22Rv1 (cell line): ENCODE results near the gene SNAP25.

Experiments
- H3K27ac ChIP-seq: fragments of 450-650 bp; 2 replicates; pipeline ENCODE4 v1.5.1; 2017
- ZFX ChIP-seq: fragments of 450-650 bp; IDR thresholded peaks from 2 replicates; pipeline ENCODE4 v1.6.1; 2017; ENCODE audit warnings: antibody characterized with exemption, borderline replicate concordance
- TF ChIP-seq, protein P1 (sequence below): fragments of 450-650 bp; IDR thresholded peaks from 2 replicates; pipeline ENCODE4 v1.5.1; 2017; ENCODE audit warnings: mild to moderate bottlenecking

The SNAP25 gene

DNA sequence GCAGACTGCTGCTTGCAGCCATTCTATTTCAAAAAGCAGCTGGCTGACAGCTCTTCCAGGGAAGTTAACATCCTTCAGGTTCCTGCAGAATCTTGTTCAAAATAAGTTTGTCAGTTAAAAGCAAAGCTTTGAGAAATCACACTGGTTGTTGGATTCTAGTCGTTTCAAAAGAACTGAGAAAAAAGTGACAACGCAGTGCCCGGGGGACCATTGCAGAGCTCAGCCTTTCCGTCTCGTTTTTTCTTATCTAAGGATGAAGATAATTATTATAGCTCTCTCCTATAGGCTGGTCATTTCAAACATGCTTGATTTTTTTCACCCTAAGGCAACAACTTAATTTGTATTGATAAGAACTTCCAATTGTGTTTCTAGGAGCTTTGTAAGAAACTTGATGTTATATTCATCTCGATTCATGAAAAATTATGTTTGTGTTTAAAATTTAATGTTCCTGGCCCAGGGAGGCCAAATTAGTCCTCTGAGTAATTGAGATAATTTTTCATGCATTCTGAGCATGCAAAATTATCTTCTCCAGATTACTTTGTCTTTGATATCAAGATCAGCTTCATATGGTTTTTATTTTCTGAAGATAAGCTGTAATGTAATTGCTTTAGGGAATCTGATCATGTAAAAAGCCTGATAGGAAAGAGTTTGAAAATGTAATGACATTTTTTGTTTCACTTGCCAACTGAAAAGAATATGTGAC, 58.4 kb downstream of the SNAP25 start:
- no peak overlapping the region for H3K27ac ChIP-seq
- no peak for TF ChIP-seq ZFX
- TF ChIP-seq, protein P1, sequence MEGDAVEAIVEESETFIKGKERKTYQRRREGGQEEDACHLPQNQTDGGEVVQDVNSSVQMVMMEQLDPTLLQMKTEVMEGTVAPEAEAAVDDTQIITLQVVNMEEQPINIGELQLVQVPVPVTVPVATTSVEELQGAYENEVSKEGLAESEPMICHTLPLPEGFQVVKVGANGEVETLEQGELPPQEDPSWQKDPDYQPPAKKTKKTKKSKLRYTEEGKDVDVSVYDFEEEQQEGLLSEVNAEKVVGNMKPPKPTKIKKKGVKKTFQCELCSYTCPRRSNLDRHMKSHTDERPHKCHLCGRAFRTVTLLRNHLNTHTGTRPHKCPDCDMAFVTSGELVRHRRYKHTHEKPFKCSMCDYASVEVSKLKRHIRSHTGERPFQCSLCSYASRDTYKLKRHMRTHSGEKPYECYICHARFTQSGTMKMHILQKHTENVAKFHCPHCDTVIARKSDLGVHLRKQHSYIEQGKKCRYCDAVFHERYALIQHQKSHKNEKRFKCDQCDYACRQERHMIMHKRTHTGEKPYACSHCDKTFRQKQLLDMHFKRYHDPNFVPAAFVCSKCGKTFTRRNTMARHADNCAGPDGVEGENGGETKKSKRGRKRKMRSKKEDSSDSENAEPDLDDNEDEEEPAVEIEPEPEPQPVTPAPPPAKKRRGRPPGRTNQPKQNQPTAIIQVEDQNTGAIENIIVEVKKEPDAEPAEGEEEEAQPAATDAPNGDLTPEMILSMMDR: no peak

DNA sequence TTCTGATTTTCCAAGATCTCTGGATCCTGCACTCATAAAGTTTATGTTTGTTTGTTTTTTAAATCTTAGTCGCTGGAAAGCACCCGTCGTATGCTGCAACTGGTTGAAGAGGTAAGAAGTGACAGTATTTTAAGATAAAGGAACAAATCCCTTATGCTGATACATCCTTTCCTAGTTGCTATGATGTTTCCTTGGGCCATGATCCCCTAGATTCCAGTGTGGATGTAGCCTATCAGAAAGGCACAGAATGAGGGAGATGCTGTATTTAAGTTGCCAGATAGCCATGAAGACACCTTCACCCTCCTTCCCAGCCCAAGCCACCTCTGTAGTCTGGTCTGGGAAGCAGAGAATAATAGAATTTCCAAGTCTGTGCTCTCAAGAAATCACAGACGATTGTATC, 59.0 kb downstream of the SNAP25 start:
- no peak overlapping the region for H3K27ac ChIP-seq
- TF ChIP-seq ZFX: no peak
- TF ChIP-seq, protein P1: no peak

DNA sequence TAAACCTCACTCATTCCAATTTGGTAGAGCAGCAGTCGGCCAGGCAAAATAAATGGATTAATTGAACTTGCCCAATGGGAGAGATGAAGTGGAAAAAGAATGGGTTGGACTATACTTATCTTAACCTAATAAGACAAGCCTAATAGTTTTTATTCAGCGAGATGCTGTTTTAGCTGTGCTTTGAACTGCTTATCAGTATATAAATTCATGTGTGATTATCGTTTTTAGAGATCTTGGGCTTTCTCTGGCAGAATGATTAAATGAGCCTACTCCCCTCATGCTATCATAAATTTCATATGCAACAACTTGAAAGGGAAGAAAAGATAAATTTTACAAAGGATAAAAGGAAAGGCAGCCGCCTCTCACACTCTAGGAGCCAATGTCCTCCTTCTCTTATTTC, 59.8 kb downstream of the SNAP25 start:
- no peak overlapping the region for H3K27ac ChIP-seq
- no peak for TF ChIP-seq ZFX
- TF ChIP-seq, protein P1: no peak

DNA sequence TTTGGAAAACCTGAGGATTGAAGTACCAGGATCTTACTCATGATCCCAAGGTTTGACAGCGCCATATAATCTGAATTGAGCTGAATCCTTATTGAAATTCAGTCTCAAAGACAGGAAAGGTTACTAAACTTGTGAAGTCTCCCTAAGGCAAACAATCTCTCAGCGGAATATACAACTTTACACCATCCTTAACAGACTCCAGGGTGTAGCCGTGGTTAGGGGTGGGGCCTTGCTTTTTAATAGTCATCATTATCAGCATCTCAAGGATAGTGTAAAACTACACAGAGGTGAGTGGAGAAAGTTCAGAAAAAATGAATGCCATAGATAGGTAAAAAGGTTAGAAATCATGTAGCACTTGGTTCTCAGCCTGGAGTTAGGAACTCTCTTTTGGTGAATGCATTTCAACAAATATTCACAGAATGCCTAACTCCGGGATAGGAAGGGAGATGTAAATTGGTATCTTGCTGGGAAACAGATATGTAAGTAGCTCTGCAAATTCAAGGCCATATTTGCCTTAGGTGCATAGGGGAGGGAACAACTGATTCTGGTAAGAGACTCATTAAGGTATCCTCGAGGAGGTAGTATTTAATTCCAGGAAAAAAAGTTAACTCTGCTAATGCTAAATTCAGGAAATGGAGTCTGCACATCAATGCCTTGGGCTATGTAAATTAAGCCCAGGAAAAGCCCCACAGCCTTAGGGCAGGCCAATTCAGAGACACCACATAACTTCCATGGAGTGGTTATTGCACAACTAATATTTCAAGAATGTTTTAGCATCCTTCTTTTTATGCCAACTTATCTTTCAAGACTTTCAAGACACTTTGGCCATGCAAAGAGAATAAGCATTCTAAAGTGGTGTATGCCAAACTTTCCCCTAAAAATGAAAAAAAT, 61.6 kb downstream of the SNAP25 start:
- no peak overlapping the region for H3K27ac ChIP-seq
- TF ChIP-seq ZFX: no peak
- TF ChIP-seq, protein P1: no peak

DNA sequence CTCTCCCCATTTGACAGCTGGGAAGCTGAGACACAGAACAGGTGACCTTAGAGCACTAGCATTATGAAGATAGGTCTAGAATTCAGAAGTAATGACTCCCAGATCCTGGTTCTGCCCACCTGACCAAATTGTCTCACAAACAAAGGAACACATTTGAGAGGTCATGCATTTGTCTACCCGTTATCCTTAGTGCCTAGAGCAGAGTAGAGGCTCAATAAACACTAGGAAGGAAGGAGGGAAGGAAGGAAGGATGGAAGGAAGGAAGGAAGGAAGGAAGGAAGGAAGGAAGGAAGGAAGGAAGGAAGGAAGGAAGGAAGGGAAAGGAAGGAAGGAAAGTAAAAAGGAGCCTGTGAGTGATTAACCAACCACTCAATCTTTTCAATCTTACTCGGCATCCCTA, 63.3 kb downstream of the SNAP25 start:
- TF ChIP-seq ZFX: no peak
- TF ChIP-seq, protein P1: no peak
- H3K27ac ChIP-seq: no peak overlapping the region

DNA sequence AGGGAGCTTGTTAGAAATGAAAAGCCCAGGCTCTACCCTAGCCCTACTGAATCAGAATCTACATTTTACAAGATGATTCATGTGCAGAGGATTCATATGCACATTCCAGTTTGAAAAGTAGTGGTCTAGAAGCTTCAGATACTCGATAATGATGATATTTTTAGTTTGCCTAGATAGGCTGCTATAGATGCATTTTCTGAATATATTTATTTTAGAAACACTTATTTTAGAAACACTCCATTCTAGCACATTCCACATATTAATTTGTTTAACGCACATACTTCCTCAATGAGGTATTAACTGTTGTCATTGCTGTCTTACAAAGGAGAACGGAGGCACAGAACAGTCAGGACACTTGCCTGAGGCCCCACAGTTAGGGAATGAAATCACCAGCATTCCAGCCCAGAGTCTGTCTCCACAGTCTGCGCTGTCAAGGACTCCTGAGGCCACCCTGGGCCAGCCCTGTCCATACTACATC, 64.4 kb downstream of the SNAP25 start:
- TF ChIP-seq ZFX: no peak
- TF ChIP-seq, protein P1: no peak
- no peak overlapping the region for H3K27ac ChIP-seq

DNA sequence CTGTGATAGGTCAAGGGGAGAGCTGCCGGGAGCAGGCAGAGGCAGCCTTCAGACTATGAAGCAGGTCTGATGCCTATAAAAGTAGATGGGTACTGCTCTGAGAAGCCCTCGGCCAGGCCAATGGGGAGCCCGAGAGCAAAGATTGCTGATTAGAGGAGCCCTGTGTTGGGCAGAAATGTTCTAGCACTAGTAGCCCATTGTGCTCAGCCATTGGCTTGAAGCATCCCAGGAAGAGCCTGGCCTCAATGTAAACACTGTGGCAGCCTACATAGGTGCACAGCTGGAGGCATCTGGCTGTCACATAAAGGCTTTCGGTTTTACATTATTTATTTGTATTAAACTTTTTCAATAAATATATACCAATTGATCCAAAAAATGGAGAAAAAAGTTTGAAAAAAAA, 67.7 kb downstream of the SNAP25 start:
- H3K27ac ChIP-seq: no peak overlapping the region
- TF ChIP-seq ZFX: no peak
- TF ChIP-seq, protein P1: no peak
